OCI-LY1 (cell line): ENCODE results near the gene MTG2.

Experiments
- H2AFZ ChIP-seq: fragments of 200-600 bp; sonication (generic), shearing (Covaris generic); 2 replicates; pipeline ENCODE4 v1.6.0; 2014; ENCODE audit warnings: antibody characterized with exemption, mild to moderate bottlenecking, low read length
- H3F3A ChIP-seq: fragments of 200-600 bp; sonication (generic), shearing (Covaris generic); 2 replicates; pipeline ENCODE4 v1.6.0; 2014; ENCODE audit warnings: mild to moderate bottlenecking, antibody characterized with exemption, low read length, moderate library complexity; ENCODE audit not compliant: insufficient read depth
- H3K27ac ChIP-seq: fragments of 200-600 bp; sonication (generic); 2 replicates; pipeline ENCODE4 v1.5.1; 2014; ENCODE audit warnings: low read length, mixed run types, mild to moderate bottlenecking, low read depth; ENCODE audit not compliant: poor library complexity, severe bottlenecking
- H3K27me3 ChIP-seq: fragments of 200-600 bp; sonication (generic); 2 replicates; pipeline ENCODE4 v1.6.0; 2014; ENCODE audit warnings: antibody characterized with exemption, mild to moderate bottlenecking, low read length, moderate library complexity; ENCODE audit not compliant: insufficient read depth
- H3K36me3 ChIP-seq: fragments of 200-600 bp; sonication (generic); 2 replicates; pipeline ENCODE4 v1.6.1; 2014; ENCODE audit warnings: mild to moderate bottlenecking, antibody characterized with exemption, low read length, moderate library complexity, mixed read lengths; ENCODE audit not compliant: insufficient read depth
- H3K4me1 ChIP-seq: fragments of 200-600 bp; sonication (generic); 2 replicates; pipeline ENCODE4 v1.5.1; 2014; ENCODE audit warnings: mild to moderate bottlenecking, low read length, moderate library complexity; ENCODE audit not compliant: insufficient read depth, severe bottlenecking
- H3K4me2 ChIP-seq: fragments of 200-600 bp; sonication (generic), shearing (Covaris generic); 2 replicates; pipeline ENCODE4 v1.6.1; 2014; ENCODE audit warnings: low read length
- H3K4me3 ChIP-seq: fragments of 200-600 bp; sonication (generic); 2 replicates; pipeline ENCODE4 v1.5.1; 2014; ENCODE audit warnings: low read length, low read depth, mild to moderate bottlenecking, mixed read lengths; ENCODE audit not compliant: poor library complexity, severe bottlenecking
- H3K79me2 ChIP-seq: fragments of 200-600 bp; shearing (Covaris generic); 2 replicates; pipeline ENCODE4 v1.6.1; 2016; ENCODE audit warnings: mixed run types, low read length, mixed read lengths; ENCODE audit not compliant: insufficient read depth
- H3K9ac ChIP-seq: fragments of 200-600 bp; sonication (generic), shearing (Covaris generic); 2 replicates; pipeline ENCODE4 v1.6.1; 2014; ENCODE audit warnings: mild to moderate bottlenecking, low read length, mixed read lengths
- H3K9me2 ChIP-seq: fragments of 200-600 bp; sonication (generic), shearing (Covaris generic); 2 replicates; pipeline ENCODE4 v1.6.1; 2014; ENCODE audit warnings: low read depth, mild to moderate bottlenecking, low read length, mixed read lengths
- H3K9me3 ChIP-seq: fragments of 200-600 bp; shearing (Covaris generic); 2 replicates; pipeline ENCODE4 v1.6.1; 2014; ENCODE audit warnings: low read length, mixed read lengths
- H4K20me1 ChIP-seq: fragments of 200-600 bp; sonication (generic), shearing (Covaris generic); 2 replicates; pipeline ENCODE4 v1.6.0; 2016; ENCODE audit warnings: mild to moderate bottlenecking, low read length; ENCODE audit not compliant: insufficient read depth
- CTCF ChIP-seq: fragments of 200-600 bp; sonication (generic), shearing (Covaris generic); IDR thresholded peaks from 2 replicates; pipeline ENCODE4 v1.5.1; 2017; ENCODE audit warnings: mild to moderate bottlenecking, antibody characterized with exemption, low read length, moderate library complexity, mixed read lengths
- EZH2 ChIP-seq: fragments of 200-600 bp; sonication (generic), shearing (Covaris generic); IDR thresholded peaks from 2 replicates; pipeline ENCODE4 v1.8.0; 2017; ENCODE audit warnings: borderline replicate concordance, mixed run types, mild to moderate bottlenecking, antibody characterized with exemption, low read length, moderate library complexity, mixed read lengths

The MTG2 gene

GRCh38 chr20:62219101-62219991 is 36.5 kb downstream of the MTG2 start:
- H3K4me1 ChIP-seq = no peaks in the 10 kb centered on the region
- H3K79me2 ChIP-seq = no peaks in the 10 kb centered on the region
- no peaks in the 10 kb centered on the region for H3K9me3 ChIP-seq
- H3K4me2 ChIP-seq = peak overlapping the region; percentile 4; the same call in 1 of the 2 replicates
- H4K20me1 ChIP-seq = no peaks in the 10 kb centered on the region
- no peak overlapping the region for H3K27ac ChIP-seq
- no peak overlapping the region for H3K9ac ChIP-seq
- TF ChIP-seq CTCF (no peak), EZH2 (no peak)
- no peak overlapping the region for H2AFZ ChIP-seq
- no peaks in the 10 kb centered on the region for H3K36me3 ChIP-seq
- H3K4me3 ChIP-seq = no peak overlapping the region
- no peaks in the 10 kb centered on the region for H3F3A ChIP-seq
- no peaks in the 10 kb centered on the region for H3K9me2 ChIP-seq
- H3K27me3 ChIP-seq = peaks cover 5% of the 10 kb centered on the region; the same call in 1 of the 2 replicates

DNA sequence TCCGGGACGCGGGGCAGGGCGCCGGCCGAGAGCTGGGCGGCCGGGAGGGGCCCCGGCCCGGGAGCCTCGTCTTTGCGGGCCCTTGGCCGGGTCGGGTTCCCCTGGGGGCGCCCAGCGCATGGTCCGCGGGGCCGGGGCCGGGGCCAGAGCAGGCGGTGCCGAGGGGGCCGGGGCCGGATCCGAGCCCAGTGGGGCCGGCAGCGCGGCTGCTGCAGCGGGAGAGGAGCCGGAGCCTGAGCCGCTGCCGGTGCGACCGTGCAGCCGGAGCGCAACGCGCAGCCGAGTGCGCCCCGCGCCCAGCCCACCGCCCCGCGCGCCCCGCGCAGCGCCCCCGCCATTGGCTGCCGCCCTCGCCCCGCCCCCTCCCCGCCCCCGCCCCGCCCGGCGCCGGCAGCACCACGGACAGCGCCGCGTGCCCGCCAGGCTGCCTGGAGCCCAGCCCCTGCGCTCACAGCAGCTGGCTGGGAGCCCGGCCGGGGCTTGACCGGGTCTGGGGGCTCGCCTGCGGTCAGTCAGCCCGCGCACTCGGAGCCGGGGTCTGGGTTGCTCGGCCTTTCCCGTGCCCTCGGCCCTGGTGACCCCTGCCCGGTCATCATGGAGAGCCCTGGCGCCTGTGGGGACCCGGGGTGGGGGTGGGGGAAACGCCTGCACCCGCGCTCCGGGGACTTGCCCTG is 37.3 kb downstream of the MTG2 start, which contains the start of gene HRH3:
HRH3 (minus strand) TSS at position 287 of the 674 bp plus-strand sequence. CDS start 308 bp downstream, outside the sequence.
- H3K4me3 ChIP-seq = no peak within 1 kb of the TSS
- no peak within 1 kb of the TSS for H3K9ac ChIP-seq
- no peak within 1 kb of the TSS for H3K27ac ChIP-seq
- no peaks in the 10 kb centered on the region for H3K36me3 ChIP-seq
- H3K27me3 ChIP-seq = peaks cover 5% of the 10 kb centered on the region; the same call in 1 of the 2 replicates
- H4K20me1 ChIP-seq = no peaks in the 10 kb centered on the region
- H3K4me2 ChIP-seq = peak within 1 kb of the TSS; percentile 4; the same call in 1 of the 2 replicates
- TF ChIP-seq EZH2 (no peak), CTCF (no peak)
- H3F3A ChIP-seq = no peaks in the 10 kb centered on the region
- no peaks in the 10 kb centered on the region for H3K4me1 ChIP-seq
- no peaks in the 10 kb centered on the region for H3K9me3 ChIP-seq
- no peaks in the 10 kb centered on the region for H3K79me2 ChIP-seq
- no peak within 1 kb of the TSS for H2AFZ ChIP-seq
- H3K9me2 ChIP-seq = no peaks in the 10 kb centered on the region

DNA sequence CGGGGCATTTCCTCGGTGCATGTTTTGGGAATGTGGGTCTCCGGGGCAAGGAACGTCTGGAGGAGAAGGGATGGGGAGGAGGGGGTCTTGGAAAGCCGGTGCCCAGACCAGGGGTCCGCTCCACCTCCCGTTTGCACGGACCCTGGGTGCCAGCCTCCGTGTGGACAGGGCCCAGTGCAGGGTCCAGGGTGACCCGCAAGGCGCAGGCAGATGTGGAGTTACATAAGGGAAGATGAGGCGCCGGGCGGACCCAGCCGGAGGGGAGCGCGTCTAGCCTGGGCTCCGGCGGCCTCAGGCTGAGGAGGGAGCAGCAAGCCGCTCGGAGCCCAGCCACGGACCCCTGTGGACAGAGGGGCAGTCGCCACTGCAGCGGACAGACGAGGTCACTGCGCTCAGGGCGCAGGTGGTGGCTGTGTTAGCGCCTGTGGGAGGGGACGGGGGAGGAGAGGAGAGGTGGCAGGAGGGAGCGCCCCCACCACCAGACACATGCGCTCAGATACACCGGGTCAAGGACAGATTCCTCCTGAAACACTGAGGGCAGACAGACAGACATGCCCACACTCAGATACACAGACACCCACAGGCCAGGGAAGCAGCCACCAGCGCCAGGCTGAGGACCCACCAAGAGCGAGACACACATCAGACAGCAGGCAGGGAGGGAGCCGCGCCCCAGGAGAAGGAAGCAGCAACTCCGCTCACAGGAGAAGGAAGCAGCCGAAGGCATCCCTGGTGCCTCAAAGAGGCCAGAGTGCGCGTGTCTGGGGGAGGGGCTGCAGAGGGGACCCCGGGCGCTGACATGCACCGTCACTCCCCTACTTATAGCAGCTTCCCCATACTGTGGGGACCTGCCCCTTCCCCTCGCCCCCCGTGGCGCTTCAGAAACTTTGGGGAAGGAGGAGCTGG is 38.1 kb downstream of the MTG2 start:
- H3K79me2 ChIP-seq = no peaks in the 10 kb centered on the region
- H3K27me3 ChIP-seq = peaks cover 5% of the 10 kb centered on the region; the same call in 1 of the 2 replicates
- H3K36me3 ChIP-seq = no peaks in the 10 kb centered on the region
- no peak overlapping the region for H3K9ac ChIP-seq
- no peaks in the 10 kb centered on the region for H3K9me3 ChIP-seq
- no peaks in the 10 kb centered on the region for H3F3A ChIP-seq
- H3K4me1 ChIP-seq = no peaks in the 10 kb centered on the region
- no peak overlapping the region for H3K4me3 ChIP-seq
- no peak for TF ChIP-seq CTCF
- TF ChIP-seq EZH2 = no peak
- no peaks in the 10 kb centered on the region for H3K9me2 ChIP-seq
- no peak overlapping the region for H3K4me2 ChIP-seq
- no peak overlapping the region for H2AFZ ChIP-seq
- H4K20me1 ChIP-seq = no peaks in the 10 kb centered on the region
- H3K27ac ChIP-seq = no peak overlapping the region
